ENCODE measurements around the gene NOSTRIN. TPM values are rescaled to one million over a fixed set of nuclear protein-coding genes. Genes with fewer than 3 reads are reported as not detected.
"Not testable (repeated sequence)": the region's sequence is repeated elsewhere in the genome, so short reads cannot be mapped to it uniquely, and the experiment has no call there.

The NOSTRIN gene
- total and polyA plus RNA-seq, 2 donors (not counting 3 experiments of a cell fraction or from before 2014, with no cell fraction given), result 0.03 to 0.75 TPM

- no peaks in the 10 kb centered on the region for H3K36me3 ChIP-seq (ENCODE audit: control insufficient read depth in 2 of 2, extremely low read depth in 1 of 2, insufficient read depth in 2 of 2, low read length in 2 of 2)
- H3K4me3 ChIP-seq (replicated peaks in 1 of 3; ENCODE audit: insufficient read depth in 1 of 3, low read depth in 1 of 3, low read length in 3 of 3), result no peak overlapping the region
- dilution Hi-C loops (cut with MboI; ENCODE audit: extremely low pct_ligation_motif_present, low sequenced_read_pairs) (no loop called here), intact Hi-C loops (cut with micrococcal nuclease) (no loop called here)
- no peaks in the 10 kb centered on the region for H4K20me1 ChIP-seq (replicated peaks; ENCODE audit: control insufficient read depth, extremely low read depth, insufficient read depth, low read length)
- BruUV-seq (replicated peaks), result no TSS peak
- H3K4me2 ChIP-seq (ENCODE audit: insufficient read depth, low read length), result no peak overlapping the region
- H3K4me1 ChIP-seq (ENCODE audit: control insufficient read depth, extremely low read depth, insufficient read depth, low read length), result no peaks in the 10 kb centered on the region
- H3K27me3 ChIP-seq (ENCODE audit: control insufficient read depth in 2 of 2, insufficient read depth in 2 of 2, low read length in 2 of 2), result no peaks in the 10 kb centered on the region
- FAIRE-seq (no peak), DNase-seq (ENCODE audit: low read depth, low spot score) (no peak)
- no peaks in the 10 kb centered on the region for H3K9me3 ChIP-seq (replicated peaks; ENCODE audit: control insufficient read depth, insufficient read depth, low read length)
- no peak overlapping the region for H2AFZ ChIP-seq (ENCODE audit: low read depth, low read length)
- CTCF ChIA-PET, result interaction anchor here (2.9 kb wide), 1 partner anchor 420 kb away, joined by 15 read pairs; no protein-coding TSS in a partner anchor
- TF ChIP-seq POLR2A (IDR thresholded peaks at IDR 0.05; ENCODE audit: low read depth, low read length), result no peak
- no peak for TF ChIP-seq FOS (IDR thresholded peaks at IDR 0.05; ENCODE audit: borderline replicate concordance, insufficient read depth, low read length)
- no peak for TF ChIP-seq CTCF (IDR thresholded peaks at IDR 0.05; ENCODE audit: extremely low read depth in 1 of 2, insufficient read depth in 1 of 2, low read depth in 1 of 2, low read length in 2 of 2)
- TF ChIP-seq MYC (IDR thresholded peaks at IDR 0.05; ENCODE audit: low read depth, low read length), result no peak
- no peak for TF ChIP-seq POLR2AphosphoS5 (IDR thresholded peaks at IDR 0.05; ENCODE audit: insufficient read depth, low read depth, low read length)
- TF ChIP-seq GATA2 (IDR thresholded peaks at IDR 0.05; ENCODE audit: insufficient read depth, insufficient read length, low read depth, low read length), result no peak
- TF ChIP-seq MAX (IDR thresholded peaks at IDR 0.05; ENCODE audit: insufficient read depth, insufficient read length), result no peak
- TF ChIP-seq EZH2 (IDR thresholded peaks at IDR 0.05; ENCODE audit: borderline replicate concordance, low read depth, low read length, severe bottlenecking), result no peak
- no peak for TF ChIP-seq JUN (IDR thresholded peaks at IDR 0.05; ENCODE audit: borderline replicate concordance, insufficient read depth, insufficient read length, low read depth)
- H3K27ac ChIP-seq (ENCODE audit: insufficient read depth, low read depth, low read length), result no peak overlapping the region
- no peaks in the 10 kb centered on the region for H3K9me1 ChIP-seq (replicated peaks; ENCODE audit: control insufficient read depth, extremely low read depth, insufficient read depth, low read length)
- no peak overlapping the region for H3K9ac ChIP-seq (replicated peaks; ENCODE audit: extremely low read depth, insufficient read depth, low read length)
- POLR2A ChIA-PET, result no interaction called here
- no peaks in the 10 kb centered on the region for H3K79me2 ChIP-seq (ENCODE audit: control insufficient read depth, insufficient read depth, low read length)
These were observed 35.2 kb upstream of the NOSTRIN start for GRCh38 chr2:168767258-168767657.

DNA sequence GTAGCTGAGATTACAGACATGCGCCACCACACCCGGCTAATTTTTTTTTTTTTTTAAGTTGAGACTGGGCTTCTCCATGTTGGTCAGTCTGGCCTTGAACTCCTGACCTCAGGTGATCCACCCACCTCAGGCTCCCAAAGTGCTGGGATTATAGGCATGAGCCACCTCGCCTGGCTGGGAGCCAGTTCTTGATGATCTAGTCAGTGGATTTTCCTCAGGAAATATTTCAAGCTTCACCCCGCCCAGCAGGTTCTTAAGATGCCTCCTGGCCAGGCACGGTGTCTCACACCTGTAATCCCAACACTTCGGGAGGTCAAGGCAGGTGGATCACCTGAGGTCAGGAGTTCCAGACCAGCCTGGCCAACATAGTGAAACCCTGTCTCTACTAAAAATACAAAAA, 34.1 kb upstream of the NOSTRIN start:
- intact Hi-C loops (cut with micrococcal nuclease); H2AFZ ChIP-seq (ENCODE audit: low read depth, low read length); dilution Hi-C loops (cut with MboI; ENCODE audit: extremely low pct_ligation_motif_present, low sequenced_read_pairs); DNase-seq (ENCODE audit: low read depth, low spot score); H3K9ac ChIP-seq (replicated peaks; ENCODE audit: extremely low read depth, insufficient read depth, low read length); H3K4me2 ChIP-seq (ENCODE audit: insufficient read depth, low read length); H3K79me2 ChIP-seq (ENCODE audit: control insufficient read depth, insufficient read depth, low read length); H3K36me3 ChIP-seq (ENCODE audit: control insufficient read depth in 2 of 2, extremely low read depth in 1 of 2, insufficient read depth in 2 of 2, low read length in 2 of 2); POLR2A ChIA-PET; H3K27me3 ChIP-seq (ENCODE audit: control insufficient read depth in 2 of 2, insufficient read depth in 2 of 2, low read length in 2 of 2); H3K4me3 ChIP-seq (replicated peaks in 1 of 3; ENCODE audit: insufficient read depth in 1 of 3, low read depth in 1 of 3, low read length in 3 of 3); H3K27ac ChIP-seq (ENCODE audit: insufficient read depth, low read depth, low read length); H3K9me3 ChIP-seq (replicated peaks; ENCODE audit: control insufficient read depth, insufficient read depth, low read length); FAIRE-seq; BruUV-seq (replicated peaks); H4K20me1 ChIP-seq (replicated peaks; ENCODE audit: control insufficient read depth, extremely low read depth, insufficient read depth, low read length); H3K4me1 ChIP-seq (ENCODE audit: control insufficient read depth, extremely low read depth, insufficient read depth, low read length); H3K9me1 ChIP-seq (replicated peaks; ENCODE audit: control insufficient read depth, extremely low read depth, insufficient read depth, low read length): not testable (repeated sequence)
- CTCF ChIA-PET, result interaction anchor here (0.7 kb wide), 1 partner anchor 9 kb away, joined by 3 read pairs; no protein-coding TSS in a partner anchor
